Bronchial epithelial cell (primary cell): ENCODE measurements around the gene TDRD12. TPM values are rescaled to one million over a fixed set of nuclear protein-coding genes. Genes with fewer than 3 reads are reported as not detected.

Experiments
- DNase-seq: peaks from one replicate; pipeline ENCODE4 v3.0.0-alpha.2; 2010; ENCODE audit warnings: low read depth
- FAIRE-seq: peaks from 2 replicates; lab custom pipeline; 2011; peaks lifted over from hg19 to GRCh38; lab: Jason Lieb, UNC
- H3K27me3 ChIP-seq: 2 replicates; pipeline ENCODE4 v1.5.1; 2011; ENCODE audit warnings: low read length; ENCODE audit not compliant: control insufficient read depth, insufficient read depth
- H3K36me3 ChIP-seq: 2 replicates; pipeline ENCODE4 v1.5.1; 2011; ENCODE audit warnings: low read length; ENCODE audit not compliant: control insufficient read depth, insufficient read depth
- H3K4me3 ChIP-seq: 2 replicates; pipeline ENCODE4 v1.5.1; 2011; ENCODE audit warnings: mild to moderate bottlenecking, low read depth, low read length, control low read depth
- CTCF ChIP-seq: IDR thresholded peaks from 2 replicates; pipeline ENCODE4 v1.5.1; 2011; ENCODE audit warnings: mild to moderate bottlenecking, moderate library complexity, low read length, control low read depth, inconsistent platforms; ENCODE audit not compliant: insufficient read depth, severe bottlenecking
- total RNA-seq: library from RNA; depleted of rRNA; stranded (reverse); fragments of >200 nt; gene quantifications from 2 replicates; pipeline ENCODE4 v1.2.1, GENCODE V29; 2014

TDRD12 gene
- 0.13 and 1.6 TPM in 2 replicates for total RNA-seq

DNA sequence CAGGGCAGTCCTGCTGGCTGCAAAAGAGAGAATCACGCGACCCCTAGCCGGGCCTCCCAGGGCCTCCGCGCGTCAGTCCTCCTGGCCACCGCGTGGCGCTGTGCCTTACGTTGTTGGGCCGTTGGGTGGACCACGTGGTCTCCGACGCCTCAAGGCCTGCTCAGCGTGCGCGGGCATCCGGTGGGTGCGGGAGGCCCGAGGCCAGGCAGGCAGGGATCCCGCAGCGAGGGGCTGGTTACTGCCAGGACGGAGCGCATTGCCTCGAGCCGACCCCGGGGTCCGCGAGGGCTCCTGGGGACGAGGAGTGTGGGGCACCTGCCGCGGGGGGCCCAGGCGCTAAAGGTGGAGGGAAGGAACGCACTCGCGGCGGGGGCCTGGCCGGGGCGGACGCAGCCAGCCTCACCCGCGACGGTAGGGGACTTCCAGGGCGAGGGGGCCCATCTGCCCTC, at the start of gene TDRD12:
Gene TDRD12 (plus strand): TSS at position 157 of the 449 bp plus-strand sequence. CDS start 306 bp downstream, outside the sequence.
- DNase-seq (no peak), FAIRE-seq (no peak)
- no peak within 1 kb of the TSS for H3K4me3 ChIP-seq
- H3K27me3 ChIP-seq: no peaks in the 10 kb centered on the region
- no peaks in the 10 kb centered on the region for H3K36me3 ChIP-seq
- no peak for TF ChIP-seq CTCF

DNA sequence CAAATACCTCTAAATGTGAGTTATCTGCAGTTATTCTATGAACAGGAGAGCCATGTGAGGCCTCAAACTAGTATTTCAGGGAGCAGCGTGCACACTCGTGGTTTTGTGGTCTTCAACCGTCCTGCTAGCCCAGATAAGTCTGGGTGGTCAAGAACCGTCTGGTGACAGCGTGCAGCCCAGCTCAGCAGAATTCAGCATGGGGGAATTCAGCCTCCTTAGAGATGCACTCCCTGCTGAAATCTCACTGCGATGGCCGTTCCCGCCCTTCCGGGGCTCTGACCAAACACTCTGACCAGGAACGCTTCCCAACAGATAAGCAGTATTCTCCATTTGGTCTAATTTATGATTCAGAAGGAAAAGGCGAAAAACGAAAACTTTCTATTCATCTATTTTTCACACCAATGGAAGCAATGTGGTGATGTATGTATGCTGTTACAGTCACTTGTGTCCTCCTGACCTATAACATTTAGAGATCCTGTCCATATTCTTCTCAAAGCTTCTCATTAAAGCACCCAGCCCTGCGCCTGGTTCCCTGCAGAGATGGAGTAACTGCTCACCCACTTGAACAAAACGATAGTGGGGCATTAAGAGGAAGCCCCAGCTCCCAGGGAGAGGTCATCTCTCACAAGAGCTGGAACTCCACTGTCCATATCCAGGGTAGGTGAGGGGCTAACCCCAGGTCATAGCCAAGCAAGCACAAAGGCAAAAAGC, 47.5 kb upstream of the TDRD12 start:
- Histone ChIP-seq H3K36me3 (peaks cover 3% of the 10 kb centered on the region), H3K4me3 (no peak overlapping the region), H3K27me3 (peaks cover 11% of the 10 kb centered on the region)
- no peak for DNase-seq
- no peak for TF ChIP-seq CTCF
- FAIRE-seq: no peak

- no peak for FAIRE-seq
- Histone ChIP-seq H3K36me3 (peaks cover 2% of the 10 kb centered on the region), H3K4me3 (no peak overlapping the region), H3K27me3 (peaks cover 17% of the 10 kb centered on the region)
- no peak for TF ChIP-seq CTCF
- DNase-seq: no peak
These were observed 46.7 kb upstream of the TDRD12 start for GRCh38 chr19:32672841-32673240.

- FAIRE-seq: no peak
- DNase-seq: no peak
- Histone ChIP-seq H3K27me3 (peaks cover 17% of the 10 kb centered on the region), H3K4me3 (no peak overlapping the region), H3K36me3 (peaks cover 2% of the 10 kb centered on the region)
- TF ChIP-seq CTCF: no peak
These were observed 46.0 kb upstream of the TDRD12 start for GRCh38 chr19:32673573-32673972.

GRCh38 chr19:32674153-32674930, 45.2 kb upstream of the TDRD12 start:
- Histone ChIP-seq H3K4me3 (peak overlapping the region; percentile 93), H3K27me3 (peaks cover 17% of the 10 kb centered on the region), H3K36me3 (peaks cover 2% of the 10 kb centered on the region)
- no peak for DNase-seq
- no peak for FAIRE-seq
- no peak for TF ChIP-seq CTCF
